Body of pancreas (tissue), 4 donors: ENCODE measurements around the gene KIFAP3.

ENCODE experiments used
- CTCF ChIP-seq, 7 experiments: fragments of 450-650 bp in 4 of 7; fragments of 200-600 bp in 3 of 7; sonication (generic) in 3 of 7; IDR thresholded peaks; one replicate each; pipeline ENCODE4 v1.5.1; 2016 to 2019; ENCODE audit warnings: antibody characterized with exemption in 7 of 7
- POLR2A ChIP-seq, 3 donors: fragments of 450-650 bp; IDR thresholded peaks; one replicate each; pipeline ENCODE4 v1.6.1; 2016; ENCODE audit warnings: antibody characterized with exemption in 3 of 3, mild to moderate bottlenecking in 2 of 3

GRCh38 chr1:169924829-169925228 lies 149.7 kb downstream of the KIFAP3 start:
- no peak for TF ChIP-seq CTCF (IDR thresholded peaks at IDR 0.05)
- TF ChIP-seq POLR2A (IDR thresholded peaks at IDR 0.05) = no peak
